ENCODE results near the gene COL11A1.

Gene COL11A1

GRCh38 chr1:102897557-102897956 lies 210.8 kb downstream of the COL11A1 start:
- no peak for DNase-seq (ENCODE audit: low spot score)

- DNase-seq (ENCODE audit: low spot score): no peak
Observed at GRCh38 chr1:102896771-102897170, 211.6 kb downstream of the COL11A1 start.

GRCh38 chr1:102896286-102896685 lies 212.0 kb downstream of the COL11A1 start:
- DNase-seq (ENCODE audit: low spot score): no peak

- DNase-seq (ENCODE audit: low spot score): no peak
Observed at GRCh38 chr1:102891868-102892625, 216.3 kb downstream of the COL11A1 start.

- DNase-seq (ENCODE audit: low spot score): no peak
Observed at GRCh38 chr1:102886638-102887037, 221.7 kb downstream of the COL11A1 start.

GRCh38 chr1:102884238-102884637 lies 224.1 kb downstream of the COL11A1 start:
- no peak for DNase-seq (ENCODE audit: low spot score)

GRCh38 chr1:102879439-102879993 lies 228.8 kb downstream of the COL11A1 start:
- no peak for DNase-seq (ENCODE audit: low spot score)

- no peak for DNase-seq (ENCODE audit: low spot score)
Observed at GRCh38 chr1:102875756-102876155, 232.6 kb downstream of the COL11A1 start.

GRCh38 chr1:102872526-102872925 lies 235.8 kb downstream of the COL11A1 start:
- DNase-seq (ENCODE audit: low spot score): no peak

- DNase-seq (ENCODE audit: low spot score): no peak
Observed at GRCh38 chr1:102872097-102872496, 236.2 kb downstream of the COL11A1 start.

- DNase-seq (ENCODE audit: low spot score): no peak
Observed at GRCh38 chr1:102863704-102864103, 244.6 kb downstream of the COL11A1 start.

- no peak for DNase-seq (ENCODE audit: low spot score)
Observed at GRCh38 chr1:102861247-102861646, 247.1 kb downstream of the COL11A1 start.

- no peak for DNase-seq (ENCODE audit: low spot score)
Observed at GRCh38 chr1:102858695-102859094, 249.6 kb downstream of the COL11A1 start.

- no peak for DNase-seq (ENCODE audit: low spot score)
Observed at GRCh38 chr1:102857251-102857650, 251.1 kb downstream of the COL11A1 start.

- DNase-seq (ENCODE audit: low spot score): no peak
Observed at GRCh38 chr1:102853701-102854187, 254.6 kb downstream of the COL11A1 start.

GRCh38 chr1:102853136-102853535 lies 255.2 kb downstream of the COL11A1 start:
- no peak for DNase-seq (ENCODE audit: low spot score)

- no peak for DNase-seq (ENCODE audit: low spot score)
Observed at GRCh38 chr1:102852613-102853012, 255.7 kb downstream of the COL11A1 start.

- no peak for DNase-seq (ENCODE audit: low spot score)
Observed at GRCh38 chr1:102851616-102852015, 256.7 kb downstream of the COL11A1 start.

- no peak for DNase-seq (ENCODE audit: low spot score)
Observed at GRCh38 chr1:102842606-102843005, 265.7 kb downstream of the COL11A1 start.

GRCh38 chr1:102840741-102841140 lies 267.6 kb downstream of the COL11A1 start:
- DNase-seq (ENCODE audit: low spot score): no peak

GRCh38 chr1:102838016-102838415 lies 270.3 kb downstream of the COL11A1 start:
- DNase-seq (ENCODE audit: low spot score): no peak

GRCh38 chr1:102837551-102837950 lies 270.8 kb downstream of the COL11A1 start:
- DNase-seq (ENCODE audit: low spot score): no peak

- no peak for DNase-seq (ENCODE audit: low spot score)
Observed at GRCh38 chr1:102836991-102837390, 271.3 kb downstream of the COL11A1 start.
